GM18507 (cell line): ENCODE measurements around the gene DST.

Experiments used
- DNase-seq: peaks from one replicate; pipeline ENCODE4 v3.0.0; 2011; ENCODE audit warnings: low read depth; ENCODE audit not compliant: insufficient read length; ENCODE audit errors: extremely low spot score
- FAIRE-seq: peaks from 2 replicates; lab custom pipeline; 2011; peaks lifted over from hg19 to GRCh38; lab: Jason Lieb, UNC

The DST gene

GRCh38 chr6:56637640-56638039, 5.0 kb downstream of the DST start:
- FAIRE-seq (peak; percentile 79), DNase-seq (no peak)

- DNase-seq, result no peak
- no peak for FAIRE-seq
Observed at GRCh38 chr6:56628105-56628504, 14.6 kb downstream of the DST start.

DNA sequence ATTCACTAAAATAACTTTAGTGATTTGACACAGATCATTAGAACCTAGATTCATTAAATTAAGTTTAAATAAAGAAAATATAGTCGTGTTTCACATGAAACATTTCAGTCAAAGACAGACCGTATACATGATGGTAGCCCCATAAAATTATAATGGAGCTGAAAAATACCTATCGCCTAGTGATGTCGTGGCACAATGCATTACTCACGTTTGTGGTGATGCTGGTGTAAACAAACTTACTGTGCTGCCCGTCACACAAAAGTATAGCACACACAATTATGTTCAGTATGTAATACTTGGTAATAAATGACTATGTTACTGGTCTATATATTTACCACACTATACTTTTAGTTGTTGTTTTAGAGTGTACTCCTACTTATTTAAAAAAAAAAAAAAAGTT, 17.3 kb downstream of the DST start:
- FAIRE-seq, result no peak

GRCh38 chr6:56624728-56625069, 18.0 kb downstream of the DST start:
- no peak for FAIRE-seq

More for the DNA sequence above, 17.3 kb downstream of the DST start:
- no peak for DNase-seq

DNA sequence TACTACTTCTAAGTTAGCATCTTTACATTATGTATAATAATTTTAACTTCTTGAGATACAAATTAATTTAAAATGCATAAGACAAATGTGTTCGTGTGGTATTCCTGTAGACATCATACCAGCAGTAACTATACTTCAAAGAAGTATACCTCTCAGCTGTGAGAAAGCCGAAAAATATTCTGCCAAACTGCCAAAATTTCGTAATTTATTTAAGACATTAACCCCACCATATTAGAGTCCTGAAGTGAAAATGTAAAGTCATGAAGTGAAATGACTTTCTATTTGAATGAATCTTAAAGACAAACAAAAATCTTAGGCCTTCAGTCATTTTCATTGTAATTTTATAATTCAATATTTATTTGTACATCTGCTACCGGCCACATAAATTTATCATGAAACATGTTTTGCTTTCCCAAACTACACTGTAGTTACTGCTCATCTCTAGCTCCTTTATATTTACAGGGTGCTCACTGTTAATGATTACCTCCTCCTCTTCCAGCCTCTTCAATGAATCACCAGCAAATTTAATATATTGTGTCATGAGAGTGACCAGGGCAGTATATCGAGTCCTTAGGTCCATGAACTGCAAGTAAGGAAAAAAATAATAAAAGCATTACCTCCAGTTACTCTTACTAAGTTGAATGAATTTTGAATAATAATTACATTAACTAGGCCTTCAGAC, 18.5 kb downstream of the DST start:
- FAIRE-seq (no peak), DNase-seq (no peak)

More at GRCh38 chr6:56624728-56625069, 18.0 kb downstream of the DST start:
- no peak for DNase-seq

- DNase-seq (no peak), FAIRE-seq (no peak)
Observed at GRCh38 chr6:56620229-56620868, 22.3 kb downstream of the DST start.

GRCh38 chr6:56618050-56618449, 24.6 kb downstream of the DST start:
- DNase-seq (no peak), FAIRE-seq (no peak)

DNA sequence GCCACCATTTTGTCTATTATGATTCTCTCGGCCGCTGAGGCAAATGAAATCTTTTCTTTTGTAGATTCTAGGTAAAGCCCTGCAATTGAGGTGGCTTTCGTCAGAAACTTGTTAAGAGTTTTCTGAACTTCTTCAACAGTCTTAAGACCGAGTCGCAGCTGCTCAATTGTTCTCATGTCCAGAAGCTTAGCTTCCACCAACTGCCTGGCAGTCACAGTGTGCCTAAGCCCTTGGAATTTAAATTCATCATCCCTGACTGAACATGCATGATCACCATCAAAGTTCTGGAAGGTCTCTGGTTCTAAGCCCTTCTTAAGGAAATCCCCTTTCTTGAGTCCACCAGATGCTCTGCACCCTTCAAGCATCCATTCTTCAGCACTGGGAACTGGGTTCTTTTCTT, 25.7 kb downstream of the DST start:
- no peak for FAIRE-seq
- DNase-seq, result no peak

- FAIRE-seq, result no peak
- no peak for DNase-seq
Observed at GRCh38 chr6:56613247-56613851, 29.3 kb downstream of the DST start.

DNA sequence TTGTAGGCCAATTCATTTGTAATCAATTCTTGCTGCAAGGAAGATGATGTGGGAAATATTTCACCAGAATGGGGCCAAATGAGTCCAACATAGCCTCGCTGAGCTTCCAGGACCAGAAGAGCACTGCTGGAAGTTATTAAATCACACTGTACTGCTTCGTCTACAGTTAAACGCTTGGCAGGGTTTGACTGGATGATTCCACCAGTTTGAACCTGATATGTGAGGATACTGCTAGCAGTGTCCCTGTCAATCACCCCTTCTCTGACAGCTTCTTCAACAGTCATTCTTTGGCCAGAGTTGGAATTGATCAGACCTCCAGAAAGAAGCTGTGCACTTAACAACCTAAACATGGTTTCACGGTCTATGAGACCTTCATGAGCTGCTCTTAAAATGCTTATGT, 34.4 kb downstream of the DST start:
- DNase-seq, result no peak
- FAIRE-seq, result no peak

GRCh38 chr6:56607111-56607752, 35.5 kb downstream of the DST start:
- DNase-seq, result no peak
- FAIRE-seq, result no peak

GRCh38 chr6:56605435-56605834, 37.3 kb downstream of the DST start:
- FAIRE-seq, result no peak
- no peak for DNase-seq

DNA sequence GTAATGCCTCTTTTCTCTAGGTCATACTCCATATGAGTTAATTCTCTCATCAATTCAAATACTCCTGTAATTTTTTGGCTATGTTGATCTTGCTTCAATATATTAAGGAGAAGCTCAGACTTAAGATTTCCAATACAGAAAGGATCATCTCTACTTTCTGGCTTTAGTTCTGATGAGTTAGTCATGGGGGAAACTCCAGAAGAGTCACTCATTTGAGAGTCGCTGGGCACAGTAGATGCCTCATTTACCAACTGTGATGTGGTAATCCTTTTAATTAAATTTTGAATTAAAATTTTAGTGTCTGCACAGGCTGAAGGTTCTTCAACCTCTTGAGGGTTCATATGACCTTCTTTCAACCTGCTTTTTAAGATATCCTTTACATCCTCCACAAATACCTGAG, 38.5 kb downstream of the DST start:
- DNase-seq (no peak), FAIRE-seq (no peak)

DNA sequence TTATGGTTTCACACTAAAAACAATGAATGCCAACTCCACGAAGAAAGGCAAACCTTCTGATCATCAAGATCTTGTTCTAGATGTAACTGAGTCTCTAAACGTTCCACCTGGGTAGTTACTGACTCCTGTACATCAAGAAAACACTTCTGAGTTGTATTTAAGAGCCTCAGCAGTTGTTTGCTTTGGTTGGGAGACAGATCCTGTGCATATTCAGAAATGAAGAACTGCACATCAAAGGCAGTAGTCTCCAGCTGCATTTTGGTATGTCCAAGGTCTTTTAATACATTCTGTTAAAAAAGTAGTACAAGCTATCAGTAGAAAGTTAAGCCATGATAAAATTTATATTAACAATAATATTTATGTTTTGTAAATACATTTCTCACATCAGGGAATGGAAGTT, 41.3 kb downstream of the DST start:
- DNase-seq (no peak), FAIRE-seq (no peak)

- peak; percentile 8 for DNase-seq
Observed at GRCh38 chr6:56595490-56596122, 47.1 kb downstream of the DST start.

GRCh38 chr6:56594699-56595098, 48.0 kb downstream of the DST start:
- FAIRE-seq, result peak; percentile 58
- no peak for DNase-seq

More at GRCh38 chr6:56595490-56596122, 47.1 kb downstream of the DST start:
- FAIRE-seq, result peak; percentile 78

DNA sequence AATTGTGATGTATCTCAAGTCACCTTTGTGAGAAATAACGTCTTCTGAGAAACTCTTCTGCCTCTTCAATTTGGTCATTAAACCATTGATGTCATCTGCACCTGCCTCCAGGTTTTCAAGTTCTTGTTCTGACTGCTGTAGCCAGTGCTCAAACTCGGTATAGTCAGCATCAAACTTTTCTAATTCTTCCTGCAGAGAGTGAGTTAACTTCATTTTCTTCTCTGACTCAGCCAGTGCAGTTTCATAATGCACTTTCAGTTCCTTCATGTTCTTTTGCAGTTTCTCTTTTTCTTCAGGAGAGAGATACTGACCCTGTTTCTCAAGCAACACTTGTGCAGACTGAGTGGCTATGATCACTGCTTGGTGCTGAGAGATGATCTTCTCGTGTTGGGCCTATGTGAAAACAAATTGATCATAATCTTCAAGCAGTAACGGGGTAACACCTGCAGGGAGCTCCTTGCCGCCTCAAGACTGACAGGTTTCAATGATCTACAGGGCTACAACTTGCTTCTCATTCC, 48.8 kb downstream of the DST start:
- DNase-seq, result peak; percentile 46
- peak; percentile 98 for FAIRE-seq

DNA sequence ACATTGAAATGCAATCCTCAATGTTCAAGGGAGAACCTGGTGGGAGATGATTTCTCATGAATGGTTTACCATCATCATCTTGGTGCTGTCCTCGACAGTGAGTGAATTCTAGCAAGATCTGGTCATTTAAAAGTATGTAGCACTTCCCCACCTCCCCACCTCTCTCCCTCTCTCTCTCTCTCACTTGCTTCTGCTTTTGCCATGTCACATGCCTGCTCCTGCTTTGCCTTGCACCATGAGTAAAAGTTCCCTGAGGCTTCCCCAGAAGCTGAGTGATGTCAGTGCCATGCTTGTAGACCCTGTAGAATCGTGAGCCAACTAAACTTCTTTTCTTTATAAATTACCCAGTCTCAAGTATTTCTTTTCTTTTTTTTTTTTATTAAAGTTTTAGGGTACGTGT, 60.5 kb downstream of the DST start:
- DNase-seq, result no peak
- no peak for FAIRE-seq

GRCh38 chr6:56581296-56581925, 61.3 kb downstream of the DST start:
- DNase-seq (no peak), FAIRE-seq (no peak)
